AG04449 (cell line): ENCODE results near the gene TMEM9.

Source experiments
- CTCF ChIA-PET: fragments of 350-600 bp; formaldehyde crosslinking; extraction: SDS; loops from one replicate; lab custom pipeline; 2021; ENCODE audit warnings: antibody characterized with exemption; lab: Yijun Ruan, JAX
- POLR2A ChIA-PET: fragments of 400-600, 350-600 bp; formaldehyde crosslinking; extraction: SDS; loops from one replicate; lab custom pipeline; 2020; ENCODE audit warnings: antibody characterized with exemption, inconsistent platforms; lab: Yijun Ruan, JAX
- DNase-seq: peaks from one replicate; pipeline ENCODE4 v3.0.0-alpha.2; 2010; ENCODE audit warnings: low read depth, low spot score
- H3K4me3 ChIP-seq: 2 replicates; pipeline ENCODE4 v1.5.1; 2011; ENCODE audit warnings: low read depth, mild to moderate bottlenecking, control low read depth, low read length
- TF ChIP-seq, protein P1 (sequence below): IDR thresholded peaks from one replicate; pipeline ENCODE4 v1.5.1; 2011; ENCODE audit warnings: mild to moderate bottlenecking, moderate library complexity, low read length, control low read depth, inconsistent platforms; ENCODE audit not compliant: insufficient read depth; ENCODE audit errors: missing control alignments

Gene TMEM9

DNA sequence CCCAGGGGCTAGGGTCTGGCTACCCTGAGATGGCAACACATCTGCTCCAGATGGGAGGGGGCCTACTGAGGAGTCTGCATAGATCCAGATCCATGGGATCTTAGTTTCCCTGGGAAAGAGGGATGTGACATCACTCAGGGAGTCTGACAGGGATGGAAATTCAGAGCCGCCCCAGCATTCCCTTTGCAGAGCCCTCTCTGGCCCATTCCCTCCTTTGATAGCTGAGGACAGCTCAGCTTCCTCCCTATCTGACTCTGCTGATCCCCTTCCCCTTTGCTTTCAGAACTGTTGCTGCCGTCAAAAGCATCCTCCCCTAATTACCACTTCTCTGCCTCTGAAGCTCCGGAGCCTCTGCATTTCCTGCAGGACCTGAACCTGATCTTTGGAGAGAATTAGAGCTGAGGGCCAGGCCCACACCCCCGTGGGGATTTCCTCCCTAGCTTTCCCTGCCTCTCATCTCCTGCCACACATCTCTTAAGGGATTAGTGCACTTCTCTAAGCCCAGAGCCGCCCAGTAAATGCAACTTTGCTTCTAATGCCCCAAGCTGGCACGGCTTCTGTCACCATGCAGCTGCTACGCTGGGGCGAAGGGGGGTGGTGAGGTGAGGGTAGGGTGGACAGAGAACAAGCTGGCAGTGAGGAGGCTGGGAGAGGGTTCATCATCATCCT, 17.8 kb downstream of the TMEM9 start:
- ChIA-PET CTCF (interaction anchor here (0.8 to 5.9 kb wide), 6 partner anchors 12 to 165 kb away, joined by 4 to 65 read pairs (median 7); partner anchors contain the start of gene TMEM9), POLR2A (no interaction called here)
- no peak overlapping the region for H3K4me3 ChIP-seq
- DNase-seq, result no peak
- TF ChIP-seq, protein P1, sequence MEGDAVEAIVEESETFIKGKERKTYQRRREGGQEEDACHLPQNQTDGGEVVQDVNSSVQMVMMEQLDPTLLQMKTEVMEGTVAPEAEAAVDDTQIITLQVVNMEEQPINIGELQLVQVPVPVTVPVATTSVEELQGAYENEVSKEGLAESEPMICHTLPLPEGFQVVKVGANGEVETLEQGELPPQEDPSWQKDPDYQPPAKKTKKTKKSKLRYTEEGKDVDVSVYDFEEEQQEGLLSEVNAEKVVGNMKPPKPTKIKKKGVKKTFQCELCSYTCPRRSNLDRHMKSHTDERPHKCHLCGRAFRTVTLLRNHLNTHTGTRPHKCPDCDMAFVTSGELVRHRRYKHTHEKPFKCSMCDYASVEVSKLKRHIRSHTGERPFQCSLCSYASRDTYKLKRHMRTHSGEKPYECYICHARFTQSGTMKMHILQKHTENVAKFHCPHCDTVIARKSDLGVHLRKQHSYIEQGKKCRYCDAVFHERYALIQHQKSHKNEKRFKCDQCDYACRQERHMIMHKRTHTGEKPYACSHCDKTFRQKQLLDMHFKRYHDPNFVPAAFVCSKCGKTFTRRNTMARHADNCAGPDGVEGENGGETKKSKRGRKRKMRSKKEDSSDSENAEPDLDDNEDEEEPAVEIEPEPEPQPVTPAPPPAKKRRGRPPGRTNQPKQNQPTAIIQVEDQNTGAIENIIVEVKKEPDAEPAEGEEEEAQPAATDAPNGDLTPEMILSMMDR, result no peak

- no peak overlapping the region for H3K4me3 ChIP-seq
- POLR2A ChIA-PET, result no interaction called here
- TF ChIP-seq, protein P1, result no peak
- CTCF ChIA-PET, result interaction anchor here (0.9 kb wide), 1 partner anchor 16 kb away, joined by 4 read pairs; no protein-coding TSS in a partner anchor
- no peak for DNase-seq
Measured at GRCh38 chr1:201134405-201134804, 19.9 kb downstream of the TMEM9 start.

- H3K4me3 ChIP-seq, result no peak overlapping the region
- no peak for DNase-seq
- ChIA-PET CTCF (no interaction called here), POLR2A (no interaction called here)
- TF ChIP-seq, protein P1, result no peak
Measured at GRCh38 chr1:201131398-201131797, 22.9 kb downstream of the TMEM9 start.

DNA sequence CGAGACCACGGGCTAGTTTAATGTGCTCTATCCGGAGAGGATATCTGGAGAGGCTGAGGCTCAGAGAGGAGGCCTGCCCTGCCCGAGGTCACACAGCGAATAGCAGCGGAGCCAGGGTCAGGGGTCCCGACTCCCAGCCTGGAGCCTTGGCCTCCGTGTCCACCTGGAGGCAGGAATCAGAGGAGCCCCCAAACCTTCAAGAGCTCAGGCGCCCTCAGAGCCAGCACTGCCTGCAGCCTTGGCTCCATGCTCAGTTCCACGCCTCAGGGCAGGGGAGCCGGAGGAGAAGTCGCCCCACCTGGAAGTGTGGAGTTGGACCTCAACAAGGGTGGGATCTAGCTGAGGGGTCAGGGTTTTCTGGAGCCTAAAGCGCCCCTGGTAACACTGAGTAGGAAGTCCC, 25.3 kb downstream of the TMEM9 start:
- TF ChIP-seq, protein P1, result no peak
- no peak for DNase-seq
- H3K4me3 ChIP-seq, result no peak overlapping the region
- ChIA-PET CTCF (interaction anchor here (1.9 to 2.7 kb wide), 2 partner anchors 10 to 15 kb away, joined by 6 to 14 read pairs; no protein-coding TSS in a partner anchor), POLR2A (no interaction called here)

DNA sequence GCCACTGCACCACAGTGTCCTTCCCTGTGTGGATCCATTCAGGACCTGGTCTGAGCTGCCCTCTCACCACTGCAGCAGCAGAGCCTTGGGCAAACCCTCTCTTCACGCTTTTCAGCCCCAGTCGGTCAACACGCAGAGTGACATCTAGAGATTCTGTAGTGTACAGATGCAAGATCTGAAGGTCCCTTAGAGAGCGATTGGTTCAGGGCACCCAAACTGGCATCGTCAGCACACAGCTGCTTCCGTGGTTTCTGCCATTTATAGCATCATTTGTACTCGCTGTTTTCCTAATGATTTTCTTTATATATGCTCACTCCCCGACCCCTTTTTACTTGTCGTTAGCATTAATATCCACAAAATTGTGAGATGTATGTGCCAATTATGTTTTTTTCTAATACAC, 25.8 kb downstream of the TMEM9 start:
- DNase-seq, result no peak
- CTCF ChIA-PET, result interaction anchor here (1.9 to 2.7 kb wide), 2 partner anchors 9 to 14 kb away, joined by 6 to 14 read pairs; no protein-coding TSS in a partner anchor
- no peak overlapping the region for H3K4me3 ChIP-seq
- TF ChIP-seq, protein P1, result no peak
- POLR2A ChIA-PET, result no interaction called here

DNA sequence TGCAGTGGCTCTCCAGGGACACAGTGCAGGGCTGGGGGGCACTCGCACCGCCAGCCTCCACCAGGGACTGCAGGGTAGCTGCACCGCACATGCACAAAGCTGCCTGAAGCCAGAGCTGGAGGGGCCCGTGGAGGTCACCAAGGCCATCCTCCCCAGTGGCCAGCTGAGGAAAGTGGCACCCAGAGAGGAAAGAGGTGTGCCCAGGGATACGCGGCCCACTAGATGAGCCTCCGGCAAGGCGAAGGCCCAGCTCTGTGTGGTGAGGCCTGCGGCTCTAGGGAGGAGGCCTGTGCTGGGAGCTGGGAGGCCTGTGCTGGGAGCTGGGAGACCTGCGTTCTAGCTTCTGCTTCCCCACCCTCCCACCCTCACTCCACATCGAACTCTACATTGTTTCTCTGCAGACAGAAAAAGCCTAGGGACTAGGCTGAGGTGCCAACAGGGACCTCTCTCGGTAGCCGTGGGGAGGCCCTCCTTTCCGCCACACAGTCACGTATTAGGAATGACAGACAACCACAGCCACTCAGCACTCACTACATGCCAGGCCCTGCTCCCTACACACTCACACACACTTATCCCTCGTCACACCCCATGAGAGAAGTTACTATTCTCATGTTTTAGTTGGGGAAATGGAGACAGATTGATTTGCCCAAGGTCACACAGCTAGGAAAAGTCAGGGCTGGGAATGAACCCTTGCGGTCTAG, 26.4 kb downstream of the TMEM9 start:
- H3K4me3 ChIP-seq, result no peak overlapping the region
- TF ChIP-seq, protein P1, result no peak
- no peak for DNase-seq
- ChIA-PET POLR2A (no interaction called here), CTCF (interaction anchor here (1.9 to 2.7 kb wide), 2 partner anchors 9 to 14 kb away, joined by 6 to 14 read pairs; no protein-coding TSS in a partner anchor)
